Measurements from ENCODE around the gene NUP214. TPM values are rescaled to one million over a fixed set of nuclear protein-coding genes. Genes with fewer than 3 reads are reported as not detected.

NUP214 gene
- polyA plus RNA-seq, 1 of the 3 experiments (the other 2 are of a cell fraction), result 8.0 TPM

- no peak for DNase-seq
- Histone ChIP-seq H3K27me3 (ENCODE audit: insufficient read depth) (no peaks in the 10 kb centered on the region), H3K9ac (no peak overlapping the region), H3K9me2 (no peaks in the 10 kb centered on the region), H3K4me2 (no peak overlapping the region), H3K4me1 (ENCODE audit: control insufficient read depth in 1 of 2, insufficient read depth in 2 of 2, low read depth in 1 of 2, low read length in 1 of 2) (peaks cover 4 to 6% of the 10 kb centered on the region in 2 experiments; a peak in 2 of 4 replicates), H3K4me3 (ENCODE audit: low read depth in 2 of 2, low read length in 1 of 2) (no peak overlapping the region), H3F3A (replicated peaks; ENCODE audit: insufficient read depth) (no peaks in the 10 kb centered on the region), H3K9me3 (no peaks in the 10 kb centered on the region), H3K27ac (ENCODE audit: low read depth in 2 of 2, low read length in 1 of 2) (no peak overlapping the region), H3K36me3 (replicated peaks in 1 of 2; ENCODE audit: control insufficient read depth in 1 of 2, insufficient read depth in 2 of 2, low read length in 1 of 2) (no peaks in the 10 kb centered on the region), H3K79me2 (ENCODE audit: insufficient read depth) (peaks cover 10% of the 10 kb centered on the region), H2AFZ (ENCODE audit: low read depth) (no peak overlapping the region), H4K20me1 (ENCODE audit: insufficient read depth) (no peaks in the 10 kb centered on the region)
- ChIA-PET CTCF (no interaction called here), POLR2A (no interaction called here)
- no peak for TF ChIP-seq SMC3 (IDR thresholded peaks at IDR 0.05; ENCODE audit: low read depth, low read length)
- TF ChIP-seq EP300 (IDR thresholded peaks at IDR 0.05; ENCODE audit: borderline replicate concordance in 1 of 2, low read depth in 1 of 2, low read length in 1 of 2), result no peak
- no peak for TF ChIP-seq PBX3 (IDR thresholded peaks at IDR 0.05)
- TF ChIP-seq NRF1 (IDR thresholded peaks at IDR 0.05; ENCODE audit: low read depth, low read length), result no peak
- no peak for TF ChIP-seq JUND (IDR thresholded peaks at IDR 0.05)
- no peak for TF ChIP-seq NFIC (IDR thresholded peaks at IDR 0.05; ENCODE audit: borderline replicate concordance)
- TF ChIP-seq TEAD4 (IDR thresholded peaks at IDR 0.05; ENCODE audit: borderline replicate concordance, insufficient read depth), result no peak
- TF ChIP-seq CHD2 (IDR thresholded peaks at IDR 0.05; ENCODE audit: low read length, partially characterized antibody), result no peak
- TF ChIP-seq CTCF (IDR thresholded peaks at IDR 0.05), result no peak
- TF ChIP-seq TAF1 (IDR thresholded peaks at IDR 0.05; ENCODE audit: borderline replicate concordance, low read depth, low read length), result no peak
- TF ChIP-seq ELF1 (IDR thresholded peaks at IDR 0.05), result no peak
- TF ChIP-seq USF2 (IDR thresholded peaks at IDR 0.05; ENCODE audit: borderline replicate concordance, low read depth, low read length), result no peak
- no peak for TF ChIP-seq FOSL2 (IDR thresholded peaks at IDR 0.05; ENCODE audit: borderline replicate concordance, low read depth)
- TF ChIP-seq ZBTB33 (IDR thresholded peaks at IDR 0.05; ENCODE audit: borderline replicate concordance, low read depth), result no peak
- TF ChIP-seq YY1 (IDR thresholded peaks at IDR 0.05; ENCODE audit: low read depth), result no peak
- TF ChIP-seq MXI1 (IDR thresholded peaks at IDR 0.05; ENCODE audit: low read depth, low read length), result no peak
- no peak for TF ChIP-seq REST (IDR thresholded peaks at IDR 0.05; ENCODE audit: low read depth, low read length)
- WGBS (ENCODE audit: low lambda C conversion rate), result 47% methylated on average over 2 of the region's 2 CpGs
Observed at GRCh38 chr9:131121346-131121745, 4.0 kb upstream of the NUP214 start.

All from SK-N-SH (cell line).